HG03175 (cell line): ENCODE data around the gene ACIN1.
A peak's percentile ranks its signal among the peaks of the same experiment; 100 is the strongest.

Experiments
- ATAC-seq: cut with Tn5 transposase; IDR thresholded peaks from one replicate; pipeline ENCODE4 v1.9.1; 2021; ENCODE audit warnings: mild to moderate bottlenecking, moderate library complexity; ENCODE audit not compliant: unreplicated experiment

ACIN1 gene

DNA sequence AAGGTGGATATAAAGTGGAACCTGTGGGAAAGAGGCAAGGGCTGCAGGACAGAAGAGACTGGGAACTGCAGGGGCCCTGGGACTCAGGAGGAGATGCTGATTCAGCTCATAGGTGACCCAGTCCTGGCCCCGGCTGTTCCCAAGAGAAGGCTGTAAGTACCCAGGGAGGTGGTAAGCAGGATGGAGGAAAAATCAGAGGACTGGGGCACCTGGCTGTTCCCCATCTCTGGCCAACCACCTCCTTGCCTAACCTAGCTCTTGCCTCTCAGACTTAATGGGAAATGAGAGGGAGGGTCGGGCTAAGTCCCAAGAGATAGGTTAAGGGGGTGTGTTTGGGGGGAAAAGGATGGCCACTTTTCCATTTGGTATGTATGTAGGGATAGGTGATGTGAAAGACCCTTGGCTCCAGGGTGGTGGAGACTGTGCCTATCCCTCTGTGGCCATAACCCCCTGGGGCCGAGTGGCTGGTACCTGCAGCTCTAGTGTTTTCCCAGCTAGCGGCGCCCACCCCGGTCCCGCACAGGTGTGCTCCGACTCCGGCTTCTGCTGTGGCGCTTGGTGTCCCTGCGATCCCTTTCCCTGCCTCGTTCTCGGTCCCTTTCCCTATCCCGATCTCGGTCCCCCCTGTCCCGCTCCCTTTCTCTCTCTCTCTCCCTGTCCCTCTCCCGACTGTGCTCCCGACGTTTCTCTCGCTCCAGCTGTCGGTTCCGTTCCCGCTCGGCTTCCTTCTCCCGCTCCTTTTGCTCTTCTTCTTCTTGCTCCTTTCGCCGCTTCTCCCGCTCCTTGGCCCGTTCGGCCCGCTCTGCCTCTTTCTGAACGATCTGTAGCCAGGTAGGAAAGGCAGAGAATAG lies 36.1 kb downstream of the ACIN1 start:
- no peak for ATAC-seq

DNA sequence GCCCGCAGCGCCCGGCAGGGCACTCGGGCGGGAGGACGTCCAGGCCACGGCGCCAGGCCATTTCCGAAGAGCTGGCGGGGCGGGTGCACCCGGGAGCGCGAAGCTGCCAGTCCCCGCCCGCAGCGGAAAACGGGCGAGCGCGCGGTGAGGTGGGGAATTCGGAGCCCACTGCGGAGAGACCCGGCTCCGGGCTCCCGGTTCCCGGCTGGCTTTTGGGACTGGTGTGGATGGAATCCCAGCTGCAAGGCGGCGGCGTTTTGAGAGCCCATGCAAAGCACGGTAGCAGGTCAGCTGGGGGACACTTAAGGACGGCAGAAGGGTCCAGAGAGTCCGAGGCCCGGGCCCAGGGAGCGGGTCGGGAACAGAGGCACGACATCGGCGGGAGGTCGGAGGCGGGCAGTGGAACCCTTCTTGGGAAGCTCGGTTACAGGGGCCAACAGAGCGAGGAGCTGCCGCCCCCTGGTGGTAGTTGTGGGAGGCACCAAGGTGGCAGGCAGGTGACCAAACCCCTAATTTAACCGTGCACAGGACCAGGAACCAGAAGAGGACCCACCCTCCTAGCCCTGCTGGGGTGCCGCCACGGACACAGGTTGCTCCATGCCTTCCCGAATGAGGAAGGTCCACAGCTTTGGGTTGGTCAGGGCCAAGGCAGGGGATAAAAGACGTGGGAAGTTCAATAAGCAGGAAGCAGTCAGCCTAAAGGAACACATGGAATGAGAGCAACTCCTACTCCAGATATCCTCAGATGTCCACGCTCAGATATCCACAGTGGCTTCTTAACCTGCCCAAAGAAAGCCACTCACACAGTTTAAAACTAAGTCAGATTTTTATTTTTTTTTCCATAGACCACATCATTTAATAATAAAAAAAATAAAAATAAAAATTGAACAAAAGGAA lies 36.9 kb downstream of the ACIN1 start:
- peak; percentile 70 for ATAC-seq

DNA sequence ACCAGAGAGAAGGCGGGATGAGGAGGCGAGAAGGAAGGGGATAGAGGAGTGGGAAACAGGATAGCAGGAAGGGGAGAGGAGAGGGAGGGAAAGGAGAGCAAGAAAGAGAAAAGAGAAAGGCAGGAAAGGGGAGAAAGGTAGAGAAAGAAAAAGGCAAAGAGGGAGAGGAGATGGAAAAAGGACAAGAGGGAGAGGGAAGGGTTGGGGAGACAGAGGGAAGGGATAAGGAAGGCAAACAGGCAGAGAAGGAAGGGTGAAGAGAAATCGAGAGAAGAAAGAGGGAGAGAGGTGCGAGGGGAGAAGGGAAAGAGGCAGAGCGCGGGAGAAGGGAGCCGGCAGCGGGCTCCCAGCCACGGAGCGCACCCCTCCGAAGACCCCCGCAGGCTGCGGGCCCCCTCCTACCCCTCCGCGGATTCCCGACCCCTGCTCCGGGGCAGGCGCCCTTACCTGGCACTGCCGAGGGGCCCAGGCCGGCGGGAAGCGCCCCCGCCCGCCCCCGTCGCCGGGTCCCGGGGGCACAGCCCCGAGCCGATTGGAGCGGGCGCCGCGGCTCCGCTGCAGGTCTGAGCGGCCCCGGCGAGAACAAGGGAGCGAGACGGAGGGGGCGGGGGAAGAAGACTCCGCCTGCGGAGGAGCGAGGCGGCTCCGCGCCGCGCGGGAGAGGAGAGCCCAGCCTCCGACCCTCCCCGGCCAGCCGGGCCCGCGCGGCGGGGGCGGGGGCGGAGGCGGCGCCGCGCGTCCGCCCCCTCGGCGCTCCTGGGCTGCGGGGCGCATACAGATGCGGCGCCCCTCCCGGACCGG lies 37.8 kb downstream of the ACIN1 start, which contains the start of gene CDH24:
TSS of gene CDH24 (minus strand) at position 565 of the 801 bp plus-strand sequence. CDS start 1,787 bp downstream, outside the sequence.
- ATAC-seq = peak; percentile 53

DNA sequence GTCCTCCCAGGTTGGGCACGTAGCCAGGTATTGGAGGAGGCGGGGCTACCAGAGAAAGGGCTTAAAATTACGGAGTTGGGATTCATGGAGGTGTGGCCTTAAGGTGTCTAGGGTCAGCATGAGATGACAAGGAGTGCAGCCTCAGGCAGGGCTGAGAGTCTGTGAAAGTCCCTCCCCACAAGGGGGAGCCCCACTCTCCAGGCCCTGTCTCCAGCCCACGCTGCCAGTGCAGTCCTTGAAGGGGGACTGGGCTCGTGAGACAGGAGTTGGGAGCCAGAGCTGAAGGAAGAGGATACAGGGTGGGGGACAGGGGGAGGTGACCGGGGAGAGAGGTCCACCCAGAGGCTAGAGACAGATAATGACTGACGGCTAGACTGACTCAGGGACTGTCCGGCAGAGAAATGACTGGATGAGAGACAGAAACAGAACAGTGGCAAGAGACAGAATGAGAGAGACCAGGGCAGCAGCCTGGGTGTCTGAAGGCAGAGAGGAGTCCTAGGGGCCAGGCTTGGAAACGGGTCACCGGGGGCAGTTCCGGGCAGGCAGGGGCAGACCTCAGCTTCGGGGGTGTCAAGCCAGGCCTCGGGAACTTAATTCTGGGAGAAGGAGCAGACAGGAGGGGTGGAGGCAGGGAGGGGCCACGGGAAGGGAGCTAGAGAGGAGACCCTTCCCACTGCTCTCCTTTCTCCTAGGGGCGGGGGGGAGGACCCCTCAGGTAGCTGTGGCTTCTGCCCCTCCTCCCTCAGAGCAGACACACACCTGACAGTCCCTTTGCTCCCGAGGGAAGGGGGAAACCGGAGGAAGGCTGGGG lies 38.6 kb downstream of the ACIN1 start:
- no peak for ATAC-seq

DNA sequence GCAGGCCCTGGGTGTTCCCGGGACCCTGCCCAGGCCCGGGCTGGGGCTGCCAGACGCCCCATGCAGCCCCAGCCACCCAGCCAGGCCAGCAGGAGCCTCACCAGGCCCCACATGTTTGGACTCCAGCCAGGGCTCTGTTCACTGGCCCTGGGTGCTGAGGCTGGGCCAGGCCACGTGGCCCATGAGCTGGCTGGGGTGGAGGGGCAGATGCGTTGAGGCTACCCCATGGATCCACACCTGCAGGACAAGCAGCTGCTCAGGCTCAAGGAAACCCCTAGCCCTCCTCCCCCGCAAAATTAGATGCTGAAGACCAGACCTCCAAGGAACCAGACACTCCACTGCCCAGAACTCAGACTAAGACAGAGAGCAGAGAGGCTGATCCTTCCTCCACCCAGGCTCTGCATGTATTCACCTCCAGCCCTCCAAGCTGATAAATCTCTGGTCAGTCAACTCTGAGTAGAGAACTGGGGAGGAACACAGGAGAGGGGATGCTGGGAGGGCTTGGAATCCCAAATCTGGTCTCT lies 39.3 kb downstream of the ACIN1 start:
- ATAC-seq = no peak

DNA sequence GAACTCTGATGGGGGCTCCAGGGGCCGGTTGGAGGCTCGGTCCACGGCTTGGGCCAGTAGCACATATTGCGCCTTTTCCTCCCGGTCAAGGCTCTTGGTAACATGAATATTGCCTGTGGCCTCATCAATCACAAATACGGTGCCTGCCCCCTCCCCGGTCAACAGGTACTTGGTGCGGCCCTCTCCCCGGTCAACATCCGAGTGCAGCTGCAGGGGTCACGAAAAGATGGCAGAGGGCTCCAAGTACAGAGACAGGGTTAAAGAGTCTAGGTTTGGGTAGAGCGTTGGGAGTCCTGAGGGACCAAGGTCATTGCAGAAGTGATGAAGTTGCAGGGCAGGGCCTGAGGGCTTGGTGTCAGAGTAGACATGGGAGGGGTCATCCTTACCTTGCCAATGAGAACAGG lies 39.8 kb downstream of the ACIN1 start:
- ATAC-seq = no peak

DNA sequence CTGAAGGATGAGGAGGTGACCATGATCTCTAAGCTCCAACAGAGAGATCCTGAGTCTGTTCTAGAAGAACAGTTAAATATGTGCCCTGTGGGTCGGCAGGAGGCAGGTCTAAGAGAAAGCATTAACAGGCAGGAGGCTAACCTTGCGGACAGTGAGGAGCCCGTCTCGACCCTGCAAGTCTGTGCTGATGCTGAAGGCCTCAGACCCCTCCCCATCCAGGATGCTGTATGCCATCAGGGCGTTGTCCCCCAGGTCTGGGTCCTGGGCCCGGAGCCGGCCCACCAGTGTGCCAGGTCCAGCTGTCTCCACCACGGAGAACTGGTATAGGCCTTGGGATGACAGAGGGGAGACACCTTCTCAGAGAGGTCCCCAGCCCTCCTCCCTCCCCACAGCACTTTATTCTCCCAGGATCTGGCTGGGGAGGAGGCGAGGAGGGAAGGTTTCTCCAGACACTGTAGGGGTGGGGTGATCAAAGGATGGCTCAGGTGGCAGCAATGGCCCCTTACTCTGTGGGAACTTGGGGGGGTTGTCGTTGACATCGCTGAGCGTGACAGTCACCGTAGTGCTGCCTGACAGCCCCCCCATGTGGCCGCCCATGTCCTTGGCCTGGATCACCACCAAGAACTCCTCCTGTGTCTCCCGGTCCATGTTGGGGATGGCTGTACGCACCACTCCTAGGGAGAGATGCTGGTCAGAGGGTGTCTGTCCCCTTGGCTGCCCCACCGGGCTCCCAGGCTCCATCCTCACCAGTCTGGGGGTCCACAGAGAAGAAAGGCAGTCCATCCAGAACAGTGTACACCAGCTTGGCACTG lies 40.7 kb downstream of the ACIN1 start:
- ATAC-seq = no peak

DNA sequence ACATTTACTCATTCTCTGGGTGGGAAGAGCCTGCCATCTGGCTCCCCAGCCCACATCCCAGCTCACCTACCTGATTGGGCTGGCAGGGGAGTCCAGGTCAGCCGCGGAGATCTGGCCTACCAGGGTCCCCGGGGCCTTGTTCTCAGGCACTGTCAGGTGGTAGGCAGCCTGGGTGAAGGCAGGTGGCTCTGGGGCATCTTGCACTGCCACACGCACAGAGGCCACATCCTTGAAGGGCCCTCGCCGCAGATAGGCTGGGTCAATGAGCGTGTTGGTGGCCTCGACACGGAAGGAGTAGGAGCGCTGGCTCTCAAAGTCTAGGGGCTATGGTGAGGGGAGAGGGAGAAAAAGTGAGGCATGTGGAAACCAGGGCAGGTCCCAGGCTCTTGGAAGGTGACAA lies 41.5 kb downstream of the ACIN1 start:
- ATAC-seq = no peak

DNA sequence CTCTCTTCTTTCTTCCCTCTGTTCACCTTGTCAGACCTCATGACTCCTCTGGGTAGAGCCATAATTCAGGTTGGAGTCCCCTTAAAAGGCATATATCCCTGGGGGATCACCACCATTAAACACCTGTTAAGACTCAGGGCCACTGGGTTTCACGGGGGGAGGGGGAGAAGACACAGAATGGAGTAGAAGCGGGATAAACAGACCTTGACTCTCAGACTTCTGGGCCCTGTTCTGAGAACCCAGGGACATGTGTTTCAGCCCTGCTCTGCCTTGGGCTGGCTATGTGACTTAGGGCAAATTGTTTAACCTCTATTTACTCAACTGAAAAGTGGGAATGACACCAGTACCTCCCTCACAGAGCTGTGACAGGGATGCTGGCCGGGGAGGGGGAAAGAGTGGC lies 42.3 kb downstream of the ACIN1 start:
- ATAC-seq = no peak

DNA sequence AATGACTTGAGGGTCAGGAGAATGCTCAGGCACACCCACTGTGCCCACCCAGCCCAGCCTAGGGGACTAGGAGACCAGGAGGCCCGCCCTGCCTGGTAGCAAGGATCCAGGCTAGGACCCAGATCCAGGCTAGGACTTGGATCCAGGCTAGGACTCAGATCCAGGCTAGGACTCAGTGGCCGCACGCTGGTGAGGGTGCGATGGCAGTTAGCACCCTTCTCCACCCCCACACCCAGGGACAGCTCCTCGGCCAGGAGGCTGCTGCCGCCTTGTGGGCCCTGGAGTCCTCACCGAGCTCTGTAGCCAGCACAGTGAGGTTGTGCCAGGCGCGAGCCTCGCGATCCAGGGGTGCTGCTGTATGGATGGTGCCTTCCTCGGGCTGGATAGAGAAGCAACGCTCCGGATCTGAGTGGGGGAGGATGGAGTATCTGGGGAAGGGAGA lies 42.7 kb downstream of the ACIN1 start:
- no peak for ATAC-seq

DNA sequence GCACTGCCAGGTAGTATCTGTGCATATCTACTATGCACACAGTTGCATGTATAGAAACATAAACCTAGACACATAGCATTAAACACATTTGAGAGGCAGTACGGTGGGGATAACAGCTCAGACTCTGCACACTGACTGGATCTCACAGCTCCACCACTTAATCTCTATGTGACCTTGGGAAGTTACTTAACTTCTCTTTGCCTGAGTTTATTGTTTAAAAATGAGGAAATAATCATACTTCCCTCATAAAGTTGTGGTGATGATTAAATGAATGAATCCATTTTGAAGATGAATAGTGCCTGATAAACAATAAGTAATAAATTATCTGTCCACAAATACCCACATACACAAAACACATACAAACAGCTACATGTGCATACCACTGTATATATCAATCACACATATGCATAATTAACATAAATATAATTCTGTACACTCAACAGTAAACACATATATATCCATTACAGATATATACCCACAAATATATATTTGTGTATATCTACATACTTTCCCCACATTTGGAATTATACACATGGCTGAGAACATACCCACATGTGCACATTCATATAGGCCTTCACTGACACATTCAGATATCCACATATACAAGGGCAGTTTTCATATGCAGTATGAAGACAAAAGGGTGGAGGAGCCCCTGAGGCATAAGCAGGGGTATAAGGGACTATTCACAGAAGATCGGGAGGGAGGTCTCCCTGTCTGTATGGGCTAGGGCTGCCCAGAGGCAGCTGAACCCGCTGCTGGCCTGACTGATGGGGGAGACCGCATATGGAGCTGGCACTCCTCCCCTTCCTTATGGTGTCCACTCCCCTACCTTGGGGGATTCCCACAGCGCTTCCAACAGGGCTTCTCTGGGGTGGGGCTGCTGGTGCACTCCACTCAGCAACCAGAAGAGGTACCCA lies 43.5 kb downstream of the ACIN1 start:
- ATAC-seq = no peak

DNA sequence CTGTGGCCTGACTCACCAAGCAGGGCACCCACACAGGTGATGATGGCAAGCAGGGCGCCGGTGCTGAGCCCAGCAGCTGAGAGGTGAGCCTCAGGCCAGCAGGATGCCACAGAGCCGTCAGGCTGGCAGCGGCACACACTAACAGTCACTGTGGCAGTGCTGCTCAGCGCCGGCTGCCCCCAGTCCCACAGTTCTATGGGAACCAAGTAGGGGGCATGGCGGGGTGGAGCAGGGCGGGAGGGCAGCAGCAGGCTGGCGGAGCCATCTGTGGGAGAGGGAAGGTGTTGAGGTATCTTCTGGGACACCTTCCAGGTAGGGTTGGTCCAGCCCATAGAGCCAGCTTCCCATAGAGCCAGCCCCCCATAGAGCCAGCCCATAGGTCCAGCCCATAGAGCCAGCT lies 45.9 kb downstream of the ACIN1 start:
- no peak for ATAC-seq

DNA sequence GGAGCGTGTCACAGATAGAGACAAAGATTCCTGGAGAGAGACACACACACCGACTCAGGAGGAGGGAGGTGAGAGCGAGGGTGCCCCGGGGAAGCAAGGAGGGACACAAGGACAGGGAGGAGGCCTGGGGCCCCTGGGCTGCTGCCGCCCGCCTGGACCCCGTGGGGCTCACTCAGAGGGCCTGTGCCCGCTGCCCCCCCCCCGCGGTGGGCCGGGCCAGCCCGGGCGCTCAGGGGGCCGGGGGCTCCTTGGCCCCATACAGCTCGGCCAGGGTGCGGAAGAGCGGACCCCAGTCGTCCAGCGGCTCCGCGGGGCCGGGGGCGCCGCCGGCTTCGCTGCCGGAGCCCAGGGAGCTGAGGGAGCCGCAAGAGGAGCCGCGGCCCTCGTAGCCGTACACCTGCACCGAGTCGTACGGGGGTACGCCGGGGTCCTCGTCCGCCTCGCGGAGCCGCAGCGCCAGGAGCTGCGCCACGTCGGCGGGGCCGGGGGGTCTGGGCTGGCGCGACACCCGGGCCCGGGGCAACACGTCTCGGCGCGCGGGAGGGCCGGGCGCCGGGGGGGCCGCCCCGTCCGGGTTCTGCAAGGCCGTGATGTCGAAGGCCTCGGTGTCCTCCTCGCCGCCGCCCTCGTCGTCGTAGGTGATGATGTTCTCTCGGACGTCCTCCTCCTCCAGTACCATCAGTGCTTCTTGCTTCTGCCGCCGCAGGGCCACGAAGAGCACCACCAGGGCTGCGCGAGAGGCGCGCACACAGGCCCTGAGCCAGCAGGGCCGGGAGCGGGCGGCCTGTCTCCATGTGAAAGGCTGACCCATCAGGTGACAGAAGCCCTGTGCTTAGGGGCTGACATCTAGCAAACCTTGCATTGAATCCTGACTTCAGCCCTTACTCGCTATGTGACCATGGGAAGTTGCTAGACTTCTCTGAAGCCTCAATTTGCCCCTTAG lies 46.9 kb downstream of the ACIN1 start:
- ATAC-seq = no peak

DNA sequence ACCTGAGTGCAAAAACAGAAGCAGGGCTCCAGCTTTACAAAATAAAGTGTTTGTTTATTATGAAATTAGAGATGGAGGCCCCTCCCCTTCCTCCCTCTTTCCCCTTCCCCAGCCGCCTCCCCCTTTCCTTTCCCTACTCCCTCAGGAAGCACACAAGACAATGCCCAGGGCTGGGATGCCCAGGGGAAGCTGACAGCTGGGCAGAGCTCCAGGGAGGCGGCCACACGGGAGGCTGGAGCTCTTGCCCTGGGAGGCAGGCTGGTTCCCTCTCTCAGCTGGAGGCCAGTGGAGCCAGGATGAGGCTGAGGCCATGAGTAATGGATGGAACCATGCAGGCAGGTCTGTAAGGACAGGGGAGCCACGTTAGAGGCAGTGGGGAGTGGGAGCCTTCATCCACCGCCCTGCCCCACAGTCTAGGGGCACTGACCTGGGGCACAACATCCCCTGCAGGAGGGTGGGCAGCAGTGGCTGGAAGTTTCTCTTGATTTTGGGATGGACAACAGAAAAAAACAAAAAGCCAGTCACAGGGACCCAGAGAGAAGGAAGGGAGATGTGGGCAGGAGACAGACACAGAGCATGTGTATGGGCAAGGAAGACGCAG lies 47.8 kb downstream of the ACIN1 start:
- no peak for ATAC-seq

DNA sequence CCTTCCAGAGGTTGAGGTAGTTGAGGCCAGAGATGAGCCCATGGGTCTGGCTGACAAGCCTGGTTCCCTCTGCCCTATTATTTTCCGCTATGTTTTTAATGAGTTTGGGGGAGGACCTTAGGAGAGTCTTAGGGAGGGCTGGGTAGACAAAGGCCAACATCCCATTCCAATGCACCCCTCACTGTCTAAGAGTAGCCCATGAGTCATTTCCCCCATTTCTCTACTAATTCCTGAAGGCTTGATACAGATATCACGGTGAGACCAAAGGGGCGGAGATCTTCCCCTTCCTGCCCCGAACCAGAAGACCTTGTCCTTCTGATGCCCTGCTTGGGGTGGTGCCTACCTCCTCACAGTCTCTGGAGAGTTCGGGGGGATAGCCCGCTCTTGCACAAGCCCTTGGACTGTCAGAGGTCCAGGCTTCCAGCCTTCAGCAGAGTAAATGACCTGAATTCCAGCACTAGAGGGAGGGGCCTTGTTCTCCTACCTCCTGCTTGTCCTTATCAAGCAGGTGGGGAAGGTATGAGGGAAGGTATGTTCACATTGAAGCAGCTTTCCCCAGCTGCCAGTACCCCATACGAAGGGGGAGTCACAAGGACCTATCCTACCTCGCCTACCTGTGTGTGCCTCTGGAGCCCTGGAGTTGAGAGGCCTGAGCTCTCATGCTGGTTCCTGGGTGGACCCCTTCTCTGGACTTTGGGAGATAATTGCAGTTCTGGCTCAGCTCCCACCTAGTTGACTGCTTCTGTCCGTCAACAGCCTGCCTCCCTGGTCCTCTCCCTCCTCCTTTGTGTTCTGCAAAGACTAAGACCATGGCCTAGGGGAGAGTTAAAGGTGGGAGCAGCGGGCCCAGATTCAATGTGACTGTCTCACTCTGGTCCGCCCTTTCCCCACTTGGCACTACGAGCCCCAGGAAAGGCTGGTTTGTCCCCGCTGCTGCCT lies 49.2 kb downstream of the ACIN1 start:
- ATAC-seq = no peak
